Natural killer cell (primary cell): ENCODE measurements around the gene COPG2. TPM values are rescaled to one million over a fixed set of nuclear protein-coding genes. Genes with fewer than 3 reads are reported as not detected.

Experiments
- ATAC-seq, 3 donors: fragments of 150-1000 bp in 2 of 3; fragments of 200-7000 bp in 1 of 3; cut with Tn5 transposase; 1 replicate in 1 of 3; 2 replicates in 2 of 3; pipeline ENCODE4 v1.10.0; 2021; ENCODE audit warnings: mild to moderate bottlenecking in 2 of 3, moderate library complexity in 2 of 3
- DNase-seq, 2 donors: peaks; one replicate each; pipeline versions ENCODE4 v3.0.0 to v3.0.0-alpha.2; 2013 to 2021; ENCODE audit warnings: mixed read lengths in 1 of 2
- H3K27ac ChIP-seq: one replicate; pipeline ENCODE4 v1.5.1; 2013; ENCODE audit warnings: mild to moderate bottlenecking, low read length
- H3K27me3 ChIP-seq: one replicate; pipeline ENCODE4 v1.6.1; 2013; ENCODE audit warnings: low read length; ENCODE audit not compliant: control insufficient read depth, insufficient read depth
- H3K36me3 ChIP-seq: one replicate; pipeline ENCODE4 v1.6.1; 2013; ENCODE audit warnings: low read length; ENCODE audit not compliant: control insufficient read depth, insufficient read depth
- H3K4me1 ChIP-seq: one replicate; pipeline ENCODE4 v1.6.1; 2013; ENCODE audit warnings: low read length; ENCODE audit not compliant: control insufficient read depth, insufficient read depth
- H3K4me3 ChIP-seq: one replicate; pipeline ENCODE4 v1.5.1; 2013; ENCODE audit warnings: low read length
- H3K9me3 ChIP-seq: one replicate; pipeline ENCODE4 v1.6.1; 2013; ENCODE audit warnings: low read length; ENCODE audit not compliant: control insufficient read depth, insufficient read depth
- H3K27ac Mint-ChIP-seq, 2 donors: one replicate each; pipeline ENCODE4 v1.8.0; 2022; ENCODE audit warnings: mild to moderate bottlenecking in 2 of 2, mixed read lengths in 2 of 2, moderate library complexity in 1 of 2
- H3K27me3 Mint-ChIP-seq, 2 donors: one replicate each; pipeline ENCODE4 v1.8.0; 2022; ENCODE audit warnings: low read depth in 2 of 2, mixed read lengths in 2 of 2
- H3K36me3 Mint-ChIP-seq: one replicate; pipeline ENCODE4 v1.8.0; 2022; ENCODE audit warnings: mixed read lengths
- H3K4me1 Mint-ChIP-seq, 2 donors: one replicate each; pipeline ENCODE4 v1.8.0; 2022; ENCODE audit warnings: mixed read lengths in 2 of 2
- H3K4me3 Mint-ChIP-seq: one replicate; pipeline ENCODE4 v1.8.0; 2022; ENCODE audit warnings: mild to moderate bottlenecking, moderate library complexity, mixed read lengths
- H3K9me3 Mint-ChIP-seq, 2 donors: one replicate each; pipeline ENCODE4 v1.8.0; 2022; ENCODE audit warnings: mixed read lengths in 2 of 2
- WGBS: methylation state at CpG from one replicate; pipeline ENCODE4 v1.1.7; 2013; ENCODE audit warnings: missing lambda C conversion rate; ENCODE audit not compliant: insufficient coverage; 5-methylcytosine and 5-hydroxymethylcytosine counted together
- intact Hi-C: fragments of 100-400 bp; cut with micrococcal nuclease; formaldehyde crosslinking; loops from one replicate; pipeline ENCODE4 v1.14.2; 2022
- total RNA-seq, 4 donors: library from RNA; stranded (reverse); fragments of 120-200 nt in 1 of 4; gene quantifications; one replicate each; pipeline versions ENCODE4 v1.2.3 to v1.2.4, GENCODE V29; 2013 to 2022
- TF ChIP-seq, protein P1 (sequence below): fragments of 200-600 bp; IDR thresholded peaks from one replicate; pipeline ENCODE4 v1.8.0; 2022; ENCODE audit warnings: antibody characterized with exemption

Gene COPG2
- total RNA-seq, 3 donors from 2014 or later (not counting 1 experiment from before 2014, with no cell fraction given), result 6.6 to 9.1 (median 8.9) TPM

DNA sequence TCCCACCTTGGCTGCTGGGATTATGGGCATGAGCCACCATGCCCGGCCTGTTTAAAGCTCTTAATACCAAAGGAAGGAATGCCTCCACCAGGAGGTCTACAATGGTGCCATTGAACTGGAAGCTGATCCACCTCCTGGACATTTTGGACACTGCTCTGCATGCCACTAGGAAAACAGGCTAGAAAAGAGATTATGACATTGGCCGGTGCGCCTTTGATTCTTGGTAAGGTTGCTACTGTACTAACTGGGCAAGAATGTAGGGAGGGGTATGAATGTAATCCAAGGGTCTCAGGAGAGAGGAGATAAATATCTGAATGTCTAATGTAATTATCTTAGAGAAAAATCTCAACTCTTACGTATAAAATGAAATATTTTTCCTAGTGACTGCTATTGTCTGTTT lies 39.5 kb upstream of the COPG2 start:
- Mint-ChIP-seq H3K4me3 (no peak overlapping the region), H3K27ac (no peak overlapping the region), H3K4me1 (no peaks in the 10 kb centered on the region), H3K9me3 (no peaks in the 10 kb centered on the region), H3K36me3 (no peaks in the 10 kb centered on the region), H3K27me3 (peaks cover 23 to 48% of the 10 kb centered on the region in 2 donors)
- Histone ChIP-seq H3K4me1 (no peaks in the 10 kb centered on the region), H3K4me3 (no peak overlapping the region), H3K36me3 (no peaks in the 10 kb centered on the region), H3K27me3 (peaks cover 5% of the 10 kb centered on the region), H3K27ac (no peak overlapping the region), H3K9me3 (no peaks in the 10 kb centered on the region)
- TF ChIP-seq, protein P1, sequence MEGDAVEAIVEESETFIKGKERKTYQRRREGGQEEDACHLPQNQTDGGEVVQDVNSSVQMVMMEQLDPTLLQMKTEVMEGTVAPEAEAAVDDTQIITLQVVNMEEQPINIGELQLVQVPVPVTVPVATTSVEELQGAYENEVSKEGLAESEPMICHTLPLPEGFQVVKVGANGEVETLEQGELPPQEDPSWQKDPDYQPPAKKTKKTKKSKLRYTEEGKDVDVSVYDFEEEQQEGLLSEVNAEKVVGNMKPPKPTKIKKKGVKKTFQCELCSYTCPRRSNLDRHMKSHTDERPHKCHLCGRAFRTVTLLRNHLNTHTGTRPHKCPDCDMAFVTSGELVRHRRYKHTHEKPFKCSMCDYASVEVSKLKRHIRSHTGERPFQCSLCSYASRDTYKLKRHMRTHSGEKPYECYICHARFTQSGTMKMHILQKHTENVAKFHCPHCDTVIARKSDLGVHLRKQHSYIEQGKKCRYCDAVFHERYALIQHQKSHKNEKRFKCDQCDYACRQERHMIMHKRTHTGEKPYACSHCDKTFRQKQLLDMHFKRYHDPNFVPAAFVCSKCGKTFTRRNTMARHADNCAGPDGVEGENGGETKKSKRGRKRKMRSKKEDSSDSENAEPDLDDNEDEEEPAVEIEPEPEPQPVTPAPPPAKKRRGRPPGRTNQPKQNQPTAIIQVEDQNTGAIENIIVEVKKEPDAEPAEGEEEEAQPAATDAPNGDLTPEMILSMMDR, result no peak
- DNase-seq, result no peak
- no peak for ATAC-seq
- WGBS, result 97% methylated on average over 3 of the region's 4 CpGs
- intact Hi-C loops, result no loop called here

DNA sequence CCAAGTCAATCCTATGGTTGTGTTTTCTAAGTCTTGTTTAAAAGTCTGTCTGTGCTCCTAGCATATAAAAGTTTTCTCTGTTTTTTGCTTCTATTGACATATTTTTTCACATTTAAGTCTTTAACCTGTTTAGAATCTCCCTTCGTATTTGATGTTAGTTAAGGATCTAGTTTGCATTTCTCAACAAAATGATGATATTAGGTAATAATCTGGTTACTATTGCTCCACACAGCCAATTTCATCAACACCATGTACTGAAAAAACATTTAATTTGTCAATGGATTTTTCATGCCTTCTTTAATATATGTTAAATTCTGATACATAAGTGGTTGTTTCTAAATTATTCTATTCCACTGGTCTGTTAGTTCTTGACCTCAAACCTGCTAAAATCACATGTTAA lies 35.3 kb upstream of the COPG2 start:
- no peaks in the 10 kb centered on the region for H3K4me1 ChIP-seq
- H3K9me3 Mint-ChIP-seq, result no peaks in the 10 kb centered on the region
- no peak overlapping the region for H3K27ac Mint-ChIP-seq
- H3K4me1 Mint-ChIP-seq, result no peaks in the 10 kb centered on the region
- H3K36me3 Mint-ChIP-seq, result no peaks in the 10 kb centered on the region
- H3K36me3 ChIP-seq, result no peaks in the 10 kb centered on the region
- no peak overlapping the region for H3K4me3 ChIP-seq
- WGBS, result no CpG with 5 or more reads among the region's 1 CpG
- intact Hi-C loops, result no loop called here
- H3K27me3 ChIP-seq, result peaks cover 5% of the 10 kb centered on the region
- DNase-seq (no peak), ATAC-seq (no peak)
- TF ChIP-seq, protein P1, result no peak
- no peak overlapping the region for H3K4me3 Mint-ChIP-seq
- H3K9me3 ChIP-seq, result no peaks in the 10 kb centered on the region
- H3K27ac ChIP-seq, result no peak overlapping the region
- H3K27me3 Mint-ChIP-seq, result peaks cover 21 to 38% of the 10 kb centered on the region in 2 donors

DNA sequence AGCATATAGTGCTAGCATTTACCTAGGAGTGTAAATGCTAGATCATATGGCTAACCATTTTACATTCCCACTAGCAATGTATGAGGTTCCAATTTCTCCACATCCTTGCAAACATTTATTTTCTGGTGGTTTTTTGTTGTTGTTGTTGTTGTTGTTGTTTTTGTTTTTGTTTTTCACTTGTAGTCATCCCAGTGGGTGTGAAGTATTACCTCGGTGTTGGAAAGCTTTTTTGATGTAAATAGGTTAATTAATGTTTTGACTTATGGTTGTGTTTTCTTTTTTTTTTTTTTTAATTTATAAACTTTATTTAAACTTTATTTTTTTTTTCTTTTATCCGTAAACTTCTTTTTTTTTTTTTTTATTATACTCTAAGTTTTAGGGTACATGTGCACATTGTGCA lies 33.1 kb upstream of the COPG2 start:
- DNase-seq (no peak), ATAC-seq (no peak)
- H3K4me1 Mint-ChIP-seq, result no peaks in the 10 kb centered on the region
- no peak overlapping the region for H3K27ac ChIP-seq
- H3K4me3 ChIP-seq, result no peak overlapping the region
- H3K9me3 ChIP-seq, result no peaks in the 10 kb centered on the region
- no CpG with 5 or more reads among the region's 2 CpGs for WGBS
- no peak overlapping the region for H3K4me3 Mint-ChIP-seq
- TF ChIP-seq, protein P1, result no peak
- peaks cover 16 to 37% of the 10 kb centered on the region in 2 donors for H3K27me3 Mint-ChIP-seq
- H3K36me3 ChIP-seq, result no peaks in the 10 kb centered on the region
- H3K27ac Mint-ChIP-seq, result no peak overlapping the region
- H3K36me3 Mint-ChIP-seq, result no peaks in the 10 kb centered on the region
- H3K4me1 ChIP-seq, result no peaks in the 10 kb centered on the region
- H3K9me3 Mint-ChIP-seq, result no peaks in the 10 kb centered on the region
- peaks cover under 1% of the 10 kb centered on the region for H3K27me3 ChIP-seq
- intact Hi-C loops, result no loop called here

DNA sequence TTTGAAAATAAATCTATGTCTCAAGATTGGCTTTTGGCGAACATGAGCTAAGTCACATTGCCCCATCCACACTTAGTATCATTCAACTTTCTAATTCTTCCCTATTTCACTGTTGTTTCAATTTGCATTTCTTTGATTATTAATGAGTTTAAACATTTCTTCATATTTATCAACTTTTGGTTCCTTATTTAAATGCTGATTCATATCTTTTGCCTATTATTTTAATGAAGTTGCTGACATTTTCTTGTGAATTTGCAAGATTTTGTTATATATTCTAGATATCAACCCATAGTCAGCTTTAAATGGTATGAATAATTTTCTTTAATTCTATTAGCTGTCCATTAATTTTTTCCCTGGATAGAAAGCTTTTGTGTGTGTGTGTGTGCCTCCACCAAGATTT lies 32.2 kb upstream of the COPG2 start:
- no peak for ATAC-seq
- H3K27me3 Mint-ChIP-seq, result peaks cover 11 to 28% of the 10 kb centered on the region in 2 donors
- Histone ChIP-seq H3K4me3 (no peak overlapping the region), H3K36me3 (no peaks in the 10 kb centered on the region), H3K27ac (no peak overlapping the region), H3K27me3 (no peaks in the 10 kb centered on the region), H3K4me1 (no peaks in the 10 kb centered on the region), H3K9me3 (no peaks in the 10 kb centered on the region)
- WGBS, result 100% methylated on average over 1 of the region's 1 CpG
- no peak for DNase-seq
- H3K4me1 Mint-ChIP-seq, result no peaks in the 10 kb centered on the region
- no peaks in the 10 kb centered on the region for H3K9me3 Mint-ChIP-seq
- no peak overlapping the region for H3K27ac Mint-ChIP-seq
- intact Hi-C loops, result no loop called here
- TF ChIP-seq, protein P1, result no peak
- no peaks in the 10 kb centered on the region for H3K36me3 Mint-ChIP-seq
- no peak overlapping the region for H3K4me3 Mint-ChIP-seq
